HFFc6 (cell line): ENCODE results near the gene ZNF526. TPM values are rescaled to one million over a fixed set of nuclear protein-coding genes. Genes with fewer than 3 reads are reported as not detected.
A peak's percentile ranks its signal among the peaks of the same experiment; 100 is the strongest.

Source experiments
- DNase-seq: peaks from one replicate; pipeline ENCODE4 v3.0.0-alpha.2; 2018
- H3K27ac Mint-ChIP-seq: 2 replicates; pipeline ENCODE4 v1.8.0; 2020; ENCODE audit warnings: mild to moderate bottlenecking, mixed read lengths
- H3K27me3 Mint-ChIP-seq: 2 replicates; pipeline ENCODE4 v1.8.0; 2021; ENCODE audit warnings: mild to moderate bottlenecking, moderate library complexity, mixed read lengths; ENCODE audit not compliant: insufficient read depth
- H3K36me3 Mint-ChIP-seq: 2 replicates; pipeline ENCODE4 v1.8.0; 2021; ENCODE audit warnings: low read depth, mixed read lengths
- H3K4me1 Mint-ChIP-seq: 2 replicates; pipeline ENCODE4 v1.8.0; 2020; ENCODE audit warnings: low read depth, mixed read lengths
- H3K4me3 Mint-ChIP-seq: 2 replicates; pipeline ENCODE4 v1.8.0; 2020; ENCODE audit warnings: mild to moderate bottlenecking, moderate library complexity, mixed read lengths
- H3K9me3 Mint-ChIP-seq: 2 replicates; pipeline ENCODE4 v1.8.0; 2020; ENCODE audit warnings: mild to moderate bottlenecking, mixed read lengths
- total RNA-seq, 6 experiments: library from RNA; stranded (reverse); fragmentation: NEBNext Ultra II Directional; extraction: Animal tissue kit (Norgen Biotek cat#: 25700); gene quantifications; 2 replicates in 1 of 6; 3 replicates in 5 of 6; pipeline ENCODE4 v1.2.3, GENCODE V29; 2021
- TF ChIP-seq, protein P1 (sequence below): fragments of 200-600 bp; sonication (generic); IDR thresholded peaks from 2 replicates; pipeline ENCODE4 v1.5.0; 2021; ENCODE audit warnings: antibody characterized with exemption, mild to moderate bottlenecking

ZNF526 gene
- total RNA-seq, 6 experiments from 2014 or later: 14.0 to 18.2 (median 16.1) TPM

DNA sequence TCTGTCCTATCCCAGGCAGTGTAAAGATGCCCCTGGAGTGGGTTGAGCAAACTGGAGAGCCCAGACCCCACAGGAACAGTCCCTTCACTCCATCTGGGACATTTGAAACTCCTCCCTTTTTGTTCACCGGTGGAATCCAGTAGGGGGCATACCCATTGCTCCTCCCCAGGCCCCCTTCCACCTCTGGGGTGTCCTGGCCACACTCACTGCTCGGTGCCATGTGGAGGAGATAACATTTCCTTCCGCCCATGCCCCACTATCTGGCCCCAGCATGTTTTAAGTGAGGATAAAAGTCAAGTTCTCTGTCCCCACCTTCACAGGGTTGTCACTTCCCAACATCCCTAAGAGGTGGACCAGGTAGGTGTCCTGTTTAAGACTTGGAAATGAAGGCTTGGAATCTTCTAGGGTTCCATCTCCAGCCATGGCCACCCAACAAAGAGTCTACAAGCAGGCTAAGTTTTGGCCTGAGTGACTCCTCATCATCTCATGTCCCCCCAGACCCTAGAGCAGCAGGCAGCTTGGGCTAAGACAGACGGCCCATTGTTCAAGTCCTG, 9.3 kb downstream of the ZNF526 start:
- H3K4me1 Mint-ChIP-seq: peaks cover 28% of the 10 kb centered on the region
- H3K4me3 Mint-ChIP-seq: no peak overlapping the region
- no peaks in the 10 kb centered on the region; the same call in 1 of the 2 replicates for H3K27me3 Mint-ChIP-seq
- H3K36me3 Mint-ChIP-seq: peaks cover 26% of the 10 kb centered on the region
- TF ChIP-seq, protein P1, sequence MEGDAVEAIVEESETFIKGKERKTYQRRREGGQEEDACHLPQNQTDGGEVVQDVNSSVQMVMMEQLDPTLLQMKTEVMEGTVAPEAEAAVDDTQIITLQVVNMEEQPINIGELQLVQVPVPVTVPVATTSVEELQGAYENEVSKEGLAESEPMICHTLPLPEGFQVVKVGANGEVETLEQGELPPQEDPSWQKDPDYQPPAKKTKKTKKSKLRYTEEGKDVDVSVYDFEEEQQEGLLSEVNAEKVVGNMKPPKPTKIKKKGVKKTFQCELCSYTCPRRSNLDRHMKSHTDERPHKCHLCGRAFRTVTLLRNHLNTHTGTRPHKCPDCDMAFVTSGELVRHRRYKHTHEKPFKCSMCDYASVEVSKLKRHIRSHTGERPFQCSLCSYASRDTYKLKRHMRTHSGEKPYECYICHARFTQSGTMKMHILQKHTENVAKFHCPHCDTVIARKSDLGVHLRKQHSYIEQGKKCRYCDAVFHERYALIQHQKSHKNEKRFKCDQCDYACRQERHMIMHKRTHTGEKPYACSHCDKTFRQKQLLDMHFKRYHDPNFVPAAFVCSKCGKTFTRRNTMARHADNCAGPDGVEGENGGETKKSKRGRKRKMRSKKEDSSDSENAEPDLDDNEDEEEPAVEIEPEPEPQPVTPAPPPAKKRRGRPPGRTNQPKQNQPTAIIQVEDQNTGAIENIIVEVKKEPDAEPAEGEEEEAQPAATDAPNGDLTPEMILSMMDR: peak; percentile 40; the same call in 1 of the 2 replicates
- DNase-seq: no peak
- H3K27ac Mint-ChIP-seq: peak overlapping the region; percentile 80
- no peaks in the 10 kb centered on the region for H3K9me3 Mint-ChIP-seq

DNA sequence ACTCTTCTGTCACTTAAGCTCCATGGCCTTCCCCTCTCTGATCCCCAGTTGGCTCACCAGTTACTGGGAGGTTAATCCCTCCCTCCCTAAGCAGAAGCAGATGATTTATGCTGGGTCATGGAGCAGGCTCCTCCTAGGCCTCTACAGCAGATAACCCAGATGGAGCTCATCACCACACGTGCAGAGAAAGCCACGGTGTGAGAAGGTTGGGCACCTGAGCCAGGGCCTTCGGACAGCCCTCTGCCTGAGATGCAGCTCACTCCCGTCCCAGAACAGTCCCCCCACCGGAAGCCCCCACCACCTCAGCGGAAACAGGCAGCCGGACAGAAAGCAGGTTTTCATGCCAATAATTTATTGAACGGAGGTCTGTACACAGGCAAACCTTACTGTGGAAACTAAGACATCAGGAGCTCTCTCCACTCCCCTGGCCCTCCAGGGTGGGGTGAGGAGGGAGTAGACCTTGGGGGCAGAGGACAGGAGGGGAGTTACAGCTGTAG, 9.8 kb downstream of the ZNF526 start:
- DNase-seq: peak; percentile 33
- H3K4me3 Mint-ChIP-seq: no peak overlapping the region
- peaks cover 26% of the 10 kb centered on the region for H3K36me3 Mint-ChIP-seq
- no peaks in the 10 kb centered on the region for H3K9me3 Mint-ChIP-seq
- H3K4me1 Mint-ChIP-seq: peaks cover 28% of the 10 kb centered on the region
- TF ChIP-seq, protein P1: no peak
- peak overlapping the region; percentile 80 for H3K27ac Mint-ChIP-seq
- no peaks in the 10 kb centered on the region; the same call in 1 of the 2 replicates for H3K27me3 Mint-ChIP-seq

DNA sequence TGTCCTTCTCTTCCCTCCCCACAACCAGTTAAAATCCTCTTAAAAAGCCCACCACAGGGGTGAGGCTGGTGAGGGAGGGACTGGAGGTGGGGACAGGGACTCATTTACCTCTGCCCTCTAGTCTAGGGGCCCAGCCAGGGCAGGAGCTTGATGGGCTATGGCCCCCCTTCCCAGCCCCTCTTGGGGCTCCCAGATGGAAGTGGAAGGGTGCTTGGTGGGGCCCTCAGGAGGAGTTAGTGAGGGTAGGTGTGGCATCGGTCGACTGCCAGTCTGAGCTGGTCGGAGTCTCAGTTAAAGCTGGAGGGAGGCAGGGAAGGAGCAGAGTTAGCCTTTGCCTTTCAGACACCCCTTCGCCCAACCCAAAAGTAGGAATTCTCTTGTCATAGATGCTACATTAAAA, 10.5 kb downstream of the ZNF526 start:
- H3K27me3 Mint-ChIP-seq: peaks cover 5% of the 10 kb centered on the region; the same call in 1 of the 2 replicates
- H3K4me3 Mint-ChIP-seq: no peak overlapping the region
- peak overlapping the region; percentile 48 for H3K27ac Mint-ChIP-seq
- TF ChIP-seq, protein P1: no peak
- H3K4me1 Mint-ChIP-seq: peaks cover 28% of the 10 kb centered on the region
- DNase-seq: no peak
- H3K36me3 Mint-ChIP-seq: peaks cover 31% of the 10 kb centered on the region
- H3K9me3 Mint-ChIP-seq: no peaks in the 10 kb centered on the region

DNA sequence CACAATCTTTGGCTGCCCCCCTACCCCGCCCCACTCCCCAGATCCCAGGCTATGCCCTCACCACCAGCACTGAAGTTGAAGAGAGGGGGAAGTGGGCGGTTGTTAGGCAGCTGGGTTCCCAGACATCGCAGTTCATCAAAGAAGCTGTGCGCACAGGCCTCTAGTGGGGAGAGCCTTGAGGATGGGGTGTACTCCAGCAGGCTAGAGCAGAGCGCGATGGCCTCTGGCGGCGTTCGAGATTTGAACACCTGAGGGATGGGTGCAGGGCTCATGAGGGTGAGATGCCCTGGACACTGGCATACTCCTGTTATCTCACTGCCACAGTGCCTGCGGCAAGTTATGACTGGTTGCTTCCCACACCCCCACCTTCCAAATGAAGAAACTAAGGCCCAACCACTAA, 12.3 kb downstream of the ZNF526 start:
- Mint-ChIP-seq H3K27ac (no peak overlapping the region), H3K27me3 (peaks cover 5% of the 10 kb centered on the region; the same call in 1 of the 2 replicates), H3K9me3 (no peaks in the 10 kb centered on the region), H3K36me3 (peaks cover 33% of the 10 kb centered on the region), H3K4me1 (peaks cover 14% of the 10 kb centered on the region), H3K4me3 (no peak overlapping the region)
- no peak for DNase-seq
- TF ChIP-seq, protein P1: no peak

DNA sequence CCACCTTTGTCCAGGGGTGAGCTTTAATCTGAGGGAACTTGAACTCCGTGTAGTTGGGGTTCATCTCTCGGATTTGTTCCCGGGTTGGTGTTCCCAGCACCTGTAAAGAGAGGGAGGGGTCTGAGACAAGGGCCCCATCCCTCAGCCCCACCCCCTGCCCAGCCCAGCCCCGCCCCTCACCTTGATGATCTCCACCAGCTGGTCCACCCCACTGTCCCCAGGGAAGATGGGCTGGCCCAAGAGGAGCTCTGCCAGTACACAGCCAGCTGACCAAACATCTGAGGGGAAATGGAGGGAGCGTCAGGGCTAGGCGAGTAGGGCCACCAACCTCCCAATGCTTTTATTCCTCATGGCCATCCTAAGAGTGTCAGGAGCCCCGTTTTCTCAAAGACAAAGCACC, 13.0 kb downstream of the ZNF526 start:
- TF ChIP-seq, protein P1: no peak

More for the DNA sequence above, 13.0 kb downstream of the ZNF526 start:
- Mint-ChIP-seq H3K36me3 (peaks cover 32% of the 10 kb centered on the region), H3K27ac (peak overlapping the region; percentile 5; the same call in 1 of the 2 replicates), H3K4me1 (peaks cover 14% of the 10 kb centered on the region), H3K4me3 (no peak overlapping the region), H3K9me3 (no peaks in the 10 kb centered on the region), H3K27me3 (peaks cover 5% of the 10 kb centered on the region; the same call in 1 of the 2 replicates)
- no peak for DNase-seq
